Amniotic stem cell (primary cell): Measurements from ENCODE around the gene CHERP.
"Not testable (repeated sequence)": the region's sequence is repeated elsewhere in the genome, so short reads cannot be mapped to it uniquely, and the experiment has no call there.

Source experiments
- DNase-seq: peaks from one replicate; lab custom pipeline; 2025; lab: John Stamatoyannopoulos, UW

Gene CHERP

DNA sequence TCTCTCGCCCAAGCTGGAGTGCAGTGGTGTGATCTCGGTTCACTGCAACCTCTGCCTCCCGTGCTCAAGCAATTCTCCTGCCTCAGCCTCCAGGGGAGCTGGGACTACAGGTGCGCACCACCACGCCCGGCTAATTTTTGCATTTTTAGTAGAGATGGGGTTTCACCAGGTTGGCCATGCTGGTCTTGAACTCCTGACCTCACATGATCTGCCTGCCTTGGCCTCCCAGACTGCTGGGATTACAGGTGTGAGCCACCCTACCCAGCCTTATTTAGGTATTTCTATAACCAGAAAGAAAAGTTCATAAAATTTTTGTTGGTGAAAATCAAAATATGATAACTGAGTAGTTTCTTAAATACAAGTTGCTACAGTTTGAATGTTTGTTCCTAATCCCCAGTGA, 1.5 kb upstream of the CHERP start:
- DNase-seq: not testable (repeated sequence)

DNA sequence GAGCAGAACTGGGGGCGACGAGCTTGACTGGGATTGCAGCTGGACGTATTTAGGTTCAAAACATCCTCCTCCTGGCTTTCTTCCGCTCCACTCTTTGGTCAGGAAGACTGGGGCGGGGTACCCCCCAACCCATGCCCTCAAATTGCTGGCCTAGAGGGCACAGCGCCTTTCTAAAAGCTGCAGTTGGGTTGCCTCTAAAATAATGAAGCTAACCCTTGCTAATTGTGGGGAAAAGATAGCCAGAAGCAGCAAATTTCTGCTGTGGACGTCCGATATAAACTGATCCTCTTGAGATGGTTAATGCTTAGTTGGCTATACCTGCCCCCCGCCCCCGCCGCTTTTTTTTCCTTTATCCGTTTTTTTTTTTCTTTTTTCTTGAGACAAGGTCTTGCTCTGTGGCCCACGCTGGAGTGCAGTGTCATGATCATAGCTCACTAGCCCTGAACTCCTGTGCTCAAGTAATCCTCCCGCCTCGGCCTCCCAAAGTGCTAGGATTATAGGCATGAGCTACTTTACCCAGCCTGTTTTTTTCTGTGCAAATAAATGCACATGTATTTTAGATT, 754 bp upstream of the CHERP start:
- no peak for DNase-seq

DNA sequence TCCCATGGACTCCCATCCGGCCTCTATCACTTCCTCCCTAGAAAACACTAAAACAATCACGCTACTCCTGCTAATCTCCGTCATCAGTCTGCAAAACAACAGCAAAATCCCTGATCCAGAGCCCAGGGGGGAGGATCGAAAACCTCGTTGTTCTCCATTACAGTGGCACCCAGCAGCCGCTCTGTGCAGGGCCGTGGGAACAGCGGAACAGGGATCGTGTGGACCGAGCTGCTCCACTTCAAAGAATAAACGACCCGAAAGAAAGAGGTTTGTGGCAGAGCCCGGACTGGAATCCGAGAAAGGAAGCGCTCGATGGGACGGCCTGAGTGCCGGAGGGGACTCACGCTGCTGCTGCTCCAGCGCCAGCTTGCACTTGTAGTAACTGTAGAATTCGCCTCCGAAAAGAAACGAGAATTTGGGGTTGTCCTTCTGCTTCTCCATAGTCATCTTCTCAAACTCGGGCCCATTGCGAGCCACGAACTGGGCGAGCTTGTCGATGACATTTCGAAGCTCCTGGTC, 652 bp downstream of the CHERP start:
- no peak for DNase-seq

DNA sequence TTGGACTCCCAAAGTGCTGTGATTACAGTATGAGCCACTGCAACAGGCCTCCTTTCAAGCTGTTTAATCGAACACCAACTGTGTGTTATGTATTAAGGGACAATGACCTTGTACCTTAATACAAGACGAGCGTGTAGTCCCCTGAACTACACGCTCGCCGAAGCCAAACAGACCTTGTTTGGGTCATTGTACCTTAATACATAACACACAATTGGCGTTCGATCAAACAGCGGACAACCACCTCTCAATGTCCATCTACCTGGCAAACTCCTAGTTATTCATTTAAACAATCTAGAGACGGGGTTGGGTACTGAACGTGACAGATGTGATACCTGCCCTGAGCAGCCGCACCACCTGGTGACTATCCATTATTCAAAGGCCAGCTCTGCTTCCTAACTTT, 1.3 kb downstream of the CHERP start:
- DNase-seq: no peak

DNA sequence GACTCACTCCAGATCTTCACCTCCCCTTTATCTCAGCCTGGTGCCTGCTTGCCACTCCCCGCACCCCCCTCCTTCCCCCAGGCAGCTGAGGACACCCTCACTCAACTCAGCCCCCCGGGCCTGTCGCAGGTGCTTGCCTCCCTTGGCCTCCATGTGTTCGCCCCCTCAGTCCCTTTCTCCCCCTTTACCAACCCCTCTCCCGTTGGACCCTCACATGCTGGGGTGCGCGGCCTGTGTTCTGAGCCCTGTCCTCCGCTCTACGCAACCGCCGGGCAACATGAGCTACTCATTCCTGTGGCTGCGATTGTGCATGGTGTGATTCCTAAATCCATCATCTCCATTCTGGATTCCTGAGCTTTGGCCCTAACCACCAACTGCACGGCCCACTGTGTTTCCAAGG, 5.1 kb downstream of the CHERP start:
- no peak for DNase-seq

GRCh38 chr19:16536130-16536529, 6.1 kb downstream of the CHERP start:
- DNase-seq: no peak

DNA sequence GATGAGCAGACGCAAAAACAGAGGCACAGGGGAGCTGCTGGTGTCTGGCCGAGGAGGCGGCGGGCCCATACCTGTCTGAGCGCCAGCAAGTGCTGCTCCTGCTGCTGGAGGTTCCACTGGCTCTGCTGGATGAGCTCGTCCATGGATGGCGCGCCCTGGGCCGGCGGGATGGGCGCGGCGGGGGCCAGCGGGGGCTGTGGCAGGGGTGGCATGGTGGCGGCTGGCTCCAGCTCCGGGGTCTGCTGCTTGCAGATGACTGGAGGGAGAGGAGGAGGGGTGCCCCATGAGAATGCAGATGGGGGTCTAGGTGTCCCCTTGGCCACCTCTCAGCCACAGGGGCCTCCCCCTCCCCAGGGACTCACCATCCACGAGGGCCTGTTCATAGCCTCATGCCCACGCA, 6.9 kb downstream of the CHERP start:
- no peak for DNase-seq

GRCh38 chr19:16532440-16533234, 9.6 kb downstream of the CHERP start:
- no peak for DNase-seq

- no peak for DNase-seq
Observed at GRCh38 chr19:16531380-16531669, 10.9 kb downstream of the CHERP start.

DNA sequence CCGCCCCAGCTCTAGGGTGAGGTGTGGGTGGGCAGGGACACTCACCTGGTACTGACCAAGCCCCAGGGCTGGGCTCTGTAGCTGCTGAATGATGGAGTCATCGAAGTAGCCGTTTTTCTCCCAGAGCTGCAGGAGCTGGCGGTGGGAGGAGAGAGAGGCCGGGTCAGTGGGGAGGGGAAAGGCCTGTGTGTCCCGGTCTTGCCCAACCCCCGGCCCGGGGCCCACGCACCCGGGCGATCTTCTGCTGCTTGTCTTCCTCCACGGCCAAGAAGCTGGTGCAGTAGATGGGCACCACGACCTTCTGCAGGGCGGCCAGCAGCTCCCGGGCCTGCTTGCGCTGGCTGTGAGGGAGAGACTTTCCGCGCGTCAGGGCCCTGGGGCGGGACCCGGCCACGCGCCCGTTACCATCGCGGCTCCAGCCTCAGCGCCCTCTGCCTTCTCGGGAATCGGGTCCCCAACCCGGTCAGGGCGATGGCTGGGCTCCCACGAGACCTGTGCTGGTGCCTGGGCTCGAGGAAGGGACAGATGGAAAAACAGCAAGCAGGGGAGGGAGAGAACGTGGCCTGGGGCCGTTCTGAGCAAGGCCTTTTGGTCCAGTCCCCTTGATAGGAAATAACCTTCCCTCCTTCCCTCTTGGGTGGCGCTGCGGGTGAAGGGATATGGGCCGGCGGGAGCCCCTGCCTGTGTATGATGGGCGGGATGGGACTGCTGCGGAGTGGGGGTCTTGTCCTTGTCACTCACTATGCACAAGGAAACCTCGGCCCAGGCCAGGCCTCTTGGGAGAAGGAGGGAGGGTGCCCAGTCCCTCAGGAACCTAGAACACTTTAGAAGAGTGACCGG, 11.5 kb downstream of the CHERP start:
- DNase-seq: no peak

DNA sequence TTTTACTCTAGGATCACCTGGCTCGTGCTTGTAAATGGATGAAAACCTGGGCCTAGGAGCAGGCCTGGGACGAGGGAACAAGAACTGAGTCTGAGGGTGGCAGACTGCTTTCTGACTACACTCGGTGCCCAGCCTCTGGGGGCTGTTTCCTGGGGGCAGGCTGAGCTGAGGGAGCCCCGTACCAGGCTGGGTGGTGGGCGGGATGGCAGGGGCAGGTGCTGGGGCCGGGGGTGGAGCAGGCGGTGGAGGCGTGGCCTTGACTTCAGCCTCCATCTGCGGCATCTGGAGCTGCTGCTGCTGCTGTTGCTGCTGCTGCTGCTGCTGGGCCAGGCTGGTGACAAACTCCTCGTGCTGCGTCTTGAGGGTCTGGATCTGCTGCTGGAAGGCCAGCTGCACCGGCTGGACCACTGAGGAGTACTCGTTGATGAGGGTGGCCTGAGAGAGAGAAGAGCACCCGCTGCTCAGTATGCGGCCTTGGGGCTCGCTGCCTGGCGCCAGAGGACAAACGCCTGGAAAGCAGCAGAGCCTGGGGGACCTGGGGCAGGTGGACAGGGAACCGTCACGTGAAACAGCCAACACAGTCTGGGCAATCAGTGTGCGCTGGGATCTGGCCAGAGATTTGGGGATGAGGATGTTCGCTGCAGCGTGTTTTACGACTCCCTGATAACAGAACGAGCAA, 12.6 kb downstream of the CHERP start:
- DNase-seq: no peak

DNA sequence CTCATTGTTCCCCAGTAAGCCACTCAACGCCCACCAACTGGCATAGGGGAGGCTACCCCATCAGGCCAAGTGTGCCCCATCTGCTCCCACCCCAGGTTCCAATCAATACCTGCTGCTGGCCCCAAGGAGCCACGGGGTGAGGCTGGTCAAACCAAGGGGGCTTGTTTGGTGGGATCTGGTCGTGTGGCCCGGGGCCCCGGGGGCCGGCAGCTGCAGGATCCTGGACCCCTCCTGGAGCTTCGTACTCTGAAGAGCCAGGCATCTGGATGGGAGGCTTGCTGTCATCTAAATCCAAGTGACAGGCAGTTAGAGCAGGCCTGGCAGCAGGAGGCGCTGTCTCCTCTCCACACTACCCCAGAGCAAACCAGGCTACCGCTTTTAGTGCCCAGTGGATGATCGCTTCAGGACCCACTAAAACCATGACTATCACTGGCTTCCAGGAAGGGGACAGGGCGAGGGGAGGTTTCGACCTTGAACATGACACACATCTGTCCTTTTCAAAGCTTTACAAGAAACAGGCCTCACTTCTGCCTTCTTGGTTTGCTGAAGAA, 14.2 kb downstream of the CHERP start:
- DNase-seq: no peak

DNA sequence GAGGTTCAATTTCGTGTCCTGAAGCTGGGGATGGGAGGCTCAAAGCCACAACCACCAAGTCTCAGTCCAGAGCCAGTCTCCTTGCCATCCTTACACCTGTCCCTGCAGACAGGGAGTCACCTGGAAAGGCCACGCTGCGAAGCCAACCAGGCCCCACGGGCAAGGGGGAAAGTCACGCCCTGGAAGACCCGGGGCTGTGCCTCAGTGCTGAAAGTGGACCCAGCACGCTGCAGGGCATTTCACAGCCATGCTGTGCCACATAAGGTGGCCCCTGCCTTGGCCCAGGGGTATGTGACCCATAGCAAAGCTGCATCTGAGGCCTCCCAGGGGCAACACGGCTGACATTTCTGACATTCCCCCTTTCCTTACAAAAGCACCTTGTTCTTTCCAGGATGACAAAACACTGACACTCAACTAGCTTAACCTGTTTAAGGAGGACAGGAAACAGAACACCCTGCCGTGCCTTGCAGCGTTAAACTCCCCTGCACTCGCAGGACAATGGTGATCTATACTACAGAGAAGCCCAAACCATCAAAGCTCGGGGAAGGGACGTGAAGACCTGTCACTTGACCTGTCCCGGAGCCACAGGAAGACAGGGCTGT, 14.8 kb downstream of the CHERP start:
- no peak for DNase-seq

DNA sequence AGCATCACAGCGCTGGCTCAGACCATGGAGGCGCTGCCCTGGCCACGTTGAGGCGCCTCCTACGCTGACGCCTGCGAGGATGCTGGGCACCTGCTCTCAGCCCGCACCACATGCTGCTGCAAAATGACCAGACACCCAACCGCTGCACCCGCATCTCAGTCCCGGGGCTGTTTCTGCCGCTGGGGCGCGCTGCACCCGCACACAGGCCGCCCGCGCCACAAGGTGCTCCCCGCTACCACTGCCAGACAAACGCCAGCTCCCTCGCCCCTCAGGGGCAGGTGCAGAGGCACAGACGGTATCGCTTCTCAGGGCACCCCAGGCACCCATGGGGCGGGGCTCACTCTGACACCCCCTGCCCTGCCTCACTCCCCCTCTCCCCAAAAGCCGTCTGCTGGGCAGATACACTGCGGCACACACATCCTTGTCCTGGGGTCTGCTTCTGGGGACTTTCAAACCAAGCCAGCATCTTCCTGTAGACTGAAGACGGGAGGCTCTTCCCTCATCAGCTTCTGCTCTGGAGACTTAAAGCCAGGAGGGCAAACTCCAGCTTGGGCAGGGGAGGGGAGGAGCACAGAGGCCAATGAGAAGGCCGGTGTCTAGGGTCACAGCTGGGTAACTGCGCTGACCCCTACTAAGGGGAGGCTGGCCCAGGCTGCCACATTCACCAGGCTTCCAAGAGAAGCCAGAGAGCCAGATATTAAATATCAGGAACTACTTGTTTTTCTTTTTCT, 16.3 kb downstream of the CHERP start:
- no peak for DNase-seq

- no peak for DNase-seq
Observed at GRCh38 chr19:16524991-16525734, 17.1 kb downstream of the CHERP start.

DNA sequence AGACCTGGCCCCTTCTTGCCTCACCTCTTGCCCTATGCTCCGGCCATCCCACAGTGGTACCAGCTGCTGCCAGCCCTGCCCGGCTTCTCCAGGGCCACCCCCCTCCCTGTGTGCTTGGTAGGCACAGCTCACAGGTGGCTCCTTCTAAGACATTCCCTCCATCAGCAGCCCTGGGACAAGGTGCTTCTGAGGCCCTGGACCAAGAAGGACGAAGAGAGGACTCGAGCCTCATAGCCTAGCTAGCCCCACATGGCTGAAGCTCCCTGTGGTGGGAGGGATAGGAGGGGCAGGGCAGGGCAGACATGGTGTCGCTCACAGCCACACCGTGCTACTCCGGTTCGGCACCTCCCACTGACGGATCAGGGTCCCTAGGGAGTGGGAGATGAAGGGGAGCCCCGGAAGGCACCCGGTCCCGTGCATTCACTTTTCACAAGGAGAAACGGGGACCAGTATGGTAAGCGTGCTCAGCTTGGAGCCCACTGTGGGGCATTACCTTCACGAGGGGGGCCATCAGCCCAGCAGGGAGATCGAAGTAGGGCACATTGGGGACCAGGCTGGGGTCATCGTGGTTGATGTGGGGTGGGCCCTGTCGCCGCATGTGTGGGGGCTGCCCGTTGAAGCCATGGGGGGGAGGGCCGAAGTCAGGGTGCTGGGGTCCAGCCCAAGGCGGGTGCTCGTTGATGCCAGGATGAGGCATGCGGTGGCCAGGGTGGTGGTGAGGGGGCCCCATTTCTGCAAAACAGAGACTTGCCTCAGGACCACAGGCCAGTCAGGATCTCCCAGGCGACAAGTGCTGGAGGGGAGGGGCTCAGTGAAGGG, 19.5 kb downstream of the CHERP start:
- DNase-seq: no peak

GRCh38 chr19:16521715-16522289, 20.4 kb downstream of the CHERP start:
- DNase-seq: no peak

- DNase-seq: no peak
Observed at GRCh38 chr19:16520986-16521624, 21.1 kb downstream of the CHERP start.
